OCI-LY3 (cell line): ENCODE results near the gene SLC26A2.

Source experiments
- CTCF ChIP-seq: fragments of 200-600, 300-600 bp; sonication (generic); IDR thresholded peaks from 2 replicates; pipeline ENCODE4 v1.5.1; 2014; ENCODE audit warnings: antibody characterized with exemption, low read length, low read depth
- EZH2phosphoT487 ChIP-seq: fragments of 200-600 bp; shearing (Covaris generic); IDR thresholded peaks from 2 replicates; pipeline ENCODE4 v1.6.1; 2018; ENCODE audit warnings: antibody characterized with exemption, mixed run types, low read depth

- TF ChIP-seq CTCF (no peak), EZH2phosphoT487 (no peak)
These were observed 44.1 kb upstream of the SLC26A2 start for GRCh38 chr5:149916334-149917072.
